ENCODE data around the gene KRTAP1-4. TPM values are rescaled to one million over a fixed set of nuclear protein-coding genes. Genes with fewer than 3 reads are reported as not detected.

KRTAP1-4 gene
- polyA plus RNA-seq, 1 experiment: not detected

GRCh38 chr17:41009936-41010335 lies 20.1 kb downstream of the KRTAP1-4 start:
- no peak overlapping the region for H3K4me3 ChIP-seq (ENCODE audit: low read depth, low read length)
- ChIA-PET POLR2A (no interaction called here), CTCF (no interaction called here)
- no peaks in the 10 kb centered on the region for H3K36me3 ChIP-seq (ENCODE audit: control insufficient read depth, insufficient read depth, low read length)
- no peak for TF ChIP-seq CTCF (IDR thresholded peaks at IDR 0.05; ENCODE audit: insufficient read depth, low read depth, low read length)
- H3K27me3 ChIP-seq (ENCODE audit: control insufficient read depth, insufficient read depth, low read length): no peaks in the 10 kb centered on the region
- no peak for DNase-seq (ENCODE audit: low read depth)

GRCh38 chr17:41009301-41009760 lies 20.7 kb downstream of the KRTAP1-4 start:
- ChIA-PET POLR2A (no interaction called here), CTCF (no interaction called here)
- Histone ChIP-seq H3K4me3 (ENCODE audit: low read depth, low read length) (no peak overlapping the region), H3K27me3 (ENCODE audit: control insufficient read depth, insufficient read depth, low read length) (no peaks in the 10 kb centered on the region), H3K36me3 (ENCODE audit: control insufficient read depth, insufficient read depth, low read length) (no peaks in the 10 kb centered on the region)
- DNase-seq (ENCODE audit: low read depth): no peak
- no peak for TF ChIP-seq CTCF (IDR thresholded peaks at IDR 0.05; ENCODE audit: insufficient read depth, low read depth, low read length)

GRCh38 chr17:41008811-41009210 lies 21.2 kb downstream of the KRTAP1-4 start, which contains the start of gene KRTAP3-1:
TSS of gene KRTAP3-1 (minus strand) at chr17:41009128. CDS start at chr17:41009074, 54 bp downstream.
- H3K36me3 ChIP-seq (ENCODE audit: control insufficient read depth, insufficient read depth, low read length): no peaks in the 10 kb centered on the region
- no peak within 1 kb of the TSS for H3K4me3 ChIP-seq (ENCODE audit: low read depth, low read length)
- no peaks in the 10 kb centered on the region for H3K27me3 ChIP-seq (ENCODE audit: control insufficient read depth, insufficient read depth, low read length)
- no peak for DNase-seq (ENCODE audit: low read depth)
- ChIA-PET POLR2A (no interaction called here), CTCF (no interaction called here)
- no peak for TF ChIP-seq CTCF (IDR thresholded peaks at IDR 0.05; ENCODE audit: insufficient read depth, low read depth, low read length)

GRCh38 chr17:41004397-41004796 lies 25.6 kb downstream of the KRTAP1-4 start:
- no peaks in the 10 kb centered on the region for H3K27me3 ChIP-seq (ENCODE audit: control insufficient read depth, insufficient read depth, low read length)
- no peak overlapping the region for H3K4me3 ChIP-seq (ENCODE audit: low read depth, low read length)
- no peak for DNase-seq (ENCODE audit: low read depth)
- no peak for TF ChIP-seq CTCF (IDR thresholded peaks at IDR 0.05; ENCODE audit: insufficient read depth, low read depth, low read length)
- POLR2A ChIA-PET: no interaction called here
- CTCF ChIA-PET: interaction anchor here (0.9 kb wide), 1 partner anchor 14 kb away, joined by 3 read pairs; no protein-coding TSS in a partner anchor
- no peaks in the 10 kb centered on the region for H3K36me3 ChIP-seq (ENCODE audit: control insufficient read depth, insufficient read depth, low read length)

GRCh38 chr17:41003926-41004325 lies 26.1 kb downstream of the KRTAP1-4 start:
- TF ChIP-seq CTCF (IDR thresholded peaks at IDR 0.05; ENCODE audit: insufficient read depth, low read depth, low read length): no peak
- H3K36me3 ChIP-seq (ENCODE audit: control insufficient read depth, insufficient read depth, low read length): no peaks in the 10 kb centered on the region
- ChIA-PET POLR2A (no interaction called here), CTCF (no interaction called here)
- no peak for DNase-seq (ENCODE audit: low read depth)
- H3K27me3 ChIP-seq (ENCODE audit: control insufficient read depth, insufficient read depth, low read length): no peaks in the 10 kb centered on the region
- H3K4me3 ChIP-seq (ENCODE audit: low read depth, low read length): no peak overlapping the region
